KMS-11 (cell line): ENCODE measurements around the gene ABCA12.

ENCODE experiments used
- H2AFZ ChIP-seq: fragments of 200-600 bp; sonication (generic); 2 replicates; pipeline ENCODE4 v1.6.1; 2016; ENCODE audit warnings: antibody characterized with exemption, mixed run types, low read depth
- H3K27ac ChIP-seq: fragments of 200-600 bp; sonication (generic); 2 replicates; pipeline ENCODE4 v1.6.1; 2016; ENCODE audit warnings: mild to moderate bottlenecking, mixed run types
- H3K27me3 ChIP-seq: fragments of 200-600 bp; sonication (generic); 2 replicates; pipeline ENCODE4 v1.6.1; 2017; ENCODE audit warnings: mild to moderate bottlenecking, low read depth, mixed run types, moderate library complexity; ENCODE audit not compliant: insufficient read depth
- H3K36me3 ChIP-seq: fragments of 200-600 bp; sonication (generic); 2 replicates; pipeline ENCODE4 v1.6.1; 2017; ENCODE audit warnings: mild to moderate bottlenecking, mixed run types; ENCODE audit not compliant: insufficient read depth
- H3K4me1 ChIP-seq: fragments of 200-600 bp; sonication (generic); 2 replicates; pipeline ENCODE4 v1.6.1; 2016; ENCODE audit warnings: mild to moderate bottlenecking, low read depth, mixed run types; ENCODE audit not compliant: poor library complexity, severe bottlenecking
- H3K4me2 ChIP-seq: fragments of 200-600 bp; sonication (generic); 2 replicates; pipeline ENCODE4 v1.7.0; 2016; ENCODE audit warnings: mild to moderate bottlenecking, mixed run types
- H3K4me3 ChIP-seq: fragments of 200-600 bp; sonication (generic); IDR thresholded peaks from 2 replicates; pipeline ENCODE4 v1.6.1; 2017; ENCODE audit warnings: low read depth, low read length, mixed read lengths; ENCODE audit not compliant: insufficient read depth
- H3K79me2 ChIP-seq: fragments of 200-600 bp; sonication (generic); 2 replicates; pipeline ENCODE4 v1.6.1; 2016; ENCODE audit warnings: low read depth, mixed run types; ENCODE audit not compliant: insufficient read depth
- H3K9ac ChIP-seq: fragments of 200-600 bp; sonication (generic); 2 replicates; pipeline ENCODE4 v1.6.1; 2016; ENCODE audit warnings: mild to moderate bottlenecking, mixed run types
- H4K20me1 ChIP-seq: fragments of 200-600 bp; sonication (generic); 2 replicates; pipeline ENCODE4 v1.6.1; 2016; ENCODE audit warnings: mild to moderate bottlenecking, mixed run types; ENCODE audit not compliant: insufficient read depth
- TF ChIP-seq, protein P1 (sequence below): fragments of 200-600 bp; sonication (generic); conservative IDR thresholded peaks from 2 replicates; pipeline ENCODE4 v1.6.1; 2017; ENCODE audit warnings: low read depth, mild to moderate bottlenecking, antibody characterized with exemption, low read length, moderate library complexity, mixed read lengths

The ABCA12 gene

DNA sequence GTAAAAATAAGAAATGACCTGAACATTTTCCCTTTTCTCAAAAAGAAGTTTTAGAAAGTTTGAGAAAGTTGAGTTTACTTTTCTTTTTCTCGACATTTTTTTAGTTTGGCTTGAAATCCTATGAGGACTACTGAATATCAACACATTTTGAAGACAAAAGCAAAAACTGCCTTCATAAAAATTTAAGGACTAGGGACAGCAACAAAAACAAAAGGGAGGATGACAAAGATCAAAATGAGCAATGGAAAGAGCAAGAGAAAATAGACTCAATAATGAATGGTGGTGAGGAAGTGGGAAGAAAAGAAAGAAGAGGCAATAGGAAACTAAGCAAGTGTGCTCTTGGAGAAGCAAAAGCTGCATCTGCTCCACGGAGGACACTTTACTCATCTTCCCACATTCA, 82.5 kb downstream of the ABCA12 start:
- TF ChIP-seq, protein P1, sequence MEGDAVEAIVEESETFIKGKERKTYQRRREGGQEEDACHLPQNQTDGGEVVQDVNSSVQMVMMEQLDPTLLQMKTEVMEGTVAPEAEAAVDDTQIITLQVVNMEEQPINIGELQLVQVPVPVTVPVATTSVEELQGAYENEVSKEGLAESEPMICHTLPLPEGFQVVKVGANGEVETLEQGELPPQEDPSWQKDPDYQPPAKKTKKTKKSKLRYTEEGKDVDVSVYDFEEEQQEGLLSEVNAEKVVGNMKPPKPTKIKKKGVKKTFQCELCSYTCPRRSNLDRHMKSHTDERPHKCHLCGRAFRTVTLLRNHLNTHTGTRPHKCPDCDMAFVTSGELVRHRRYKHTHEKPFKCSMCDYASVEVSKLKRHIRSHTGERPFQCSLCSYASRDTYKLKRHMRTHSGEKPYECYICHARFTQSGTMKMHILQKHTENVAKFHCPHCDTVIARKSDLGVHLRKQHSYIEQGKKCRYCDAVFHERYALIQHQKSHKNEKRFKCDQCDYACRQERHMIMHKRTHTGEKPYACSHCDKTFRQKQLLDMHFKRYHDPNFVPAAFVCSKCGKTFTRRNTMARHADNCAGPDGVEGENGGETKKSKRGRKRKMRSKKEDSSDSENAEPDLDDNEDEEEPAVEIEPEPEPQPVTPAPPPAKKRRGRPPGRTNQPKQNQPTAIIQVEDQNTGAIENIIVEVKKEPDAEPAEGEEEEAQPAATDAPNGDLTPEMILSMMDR: no peak
- Histone ChIP-seq H3K9ac (no peak overlapping the region), H3K36me3 (no peaks in the 10 kb centered on the region), H3K4me3 (no peak overlapping the region), H3K27ac (no peak overlapping the region), H2AFZ (no peak overlapping the region), H3K4me2 (no peak overlapping the region), H3K79me2 (no peaks in the 10 kb centered on the region), H3K27me3 (no peaks in the 10 kb centered on the region), H3K4me1 (no peaks in the 10 kb centered on the region), H4K20me1 (no peaks in the 10 kb centered on the region)

DNA sequence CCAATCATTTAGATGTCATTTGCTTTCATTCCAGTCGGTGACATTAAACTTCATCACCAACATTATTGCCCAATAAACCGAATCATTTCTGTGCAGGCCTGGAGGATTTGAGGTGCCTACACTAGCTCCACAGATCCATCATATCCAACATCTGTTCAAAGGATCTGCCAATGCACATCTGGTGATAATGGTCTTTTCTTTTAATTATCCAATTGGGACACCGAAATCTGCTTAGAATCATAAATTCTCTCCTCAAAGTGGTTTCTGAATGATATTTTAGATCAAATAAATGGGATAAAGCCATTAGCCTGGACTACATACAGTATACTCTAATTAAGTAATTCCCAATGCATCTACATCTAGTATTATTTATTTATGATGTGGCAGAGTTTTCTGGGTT, 85.6 kb downstream of the ABCA12 start:
- TF ChIP-seq, protein P1: no peak
- Histone ChIP-seq H4K20me1 (no peaks in the 10 kb centered on the region), H3K4me3 (no peak overlapping the region), H3K27me3 (no peaks in the 10 kb centered on the region), H3K4me1 (no peaks in the 10 kb centered on the region), H3K27ac (no peak overlapping the region), H2AFZ (no peak overlapping the region), H3K79me2 (no peaks in the 10 kb centered on the region), H3K9ac (no peak overlapping the region), H3K4me2 (no peak overlapping the region), H3K36me3 (no peaks in the 10 kb centered on the region)

DNA sequence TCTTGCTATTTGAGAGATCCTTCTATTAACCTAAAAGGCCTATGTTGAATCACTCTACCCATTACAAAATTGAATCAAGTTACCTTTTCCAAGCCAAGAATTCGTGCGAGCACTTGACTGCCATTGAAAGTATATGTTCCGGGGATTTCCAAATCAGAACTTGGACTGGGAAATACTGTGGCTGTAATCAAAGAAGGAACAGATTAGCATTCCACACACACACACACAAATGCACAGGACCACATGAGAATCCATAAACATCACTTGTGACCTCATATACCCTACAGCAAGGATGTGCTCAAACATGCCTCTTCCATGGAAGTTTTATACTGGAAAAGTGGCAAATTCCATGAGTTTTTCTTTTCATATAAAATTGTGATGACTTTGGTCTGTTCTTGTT, 86.0 kb downstream of the ABCA12 start:
- Histone ChIP-seq H3K4me2 (no peak overlapping the region), H4K20me1 (no peaks in the 10 kb centered on the region), H2AFZ (no peak overlapping the region), H3K27ac (no peak overlapping the region), H3K27me3 (no peaks in the 10 kb centered on the region), H3K9ac (no peak overlapping the region), H3K79me2 (no peaks in the 10 kb centered on the region), H3K36me3 (no peaks in the 10 kb centered on the region), H3K4me1 (no peaks in the 10 kb centered on the region), H3K4me3 (no peak overlapping the region)
- TF ChIP-seq, protein P1: no peak

DNA sequence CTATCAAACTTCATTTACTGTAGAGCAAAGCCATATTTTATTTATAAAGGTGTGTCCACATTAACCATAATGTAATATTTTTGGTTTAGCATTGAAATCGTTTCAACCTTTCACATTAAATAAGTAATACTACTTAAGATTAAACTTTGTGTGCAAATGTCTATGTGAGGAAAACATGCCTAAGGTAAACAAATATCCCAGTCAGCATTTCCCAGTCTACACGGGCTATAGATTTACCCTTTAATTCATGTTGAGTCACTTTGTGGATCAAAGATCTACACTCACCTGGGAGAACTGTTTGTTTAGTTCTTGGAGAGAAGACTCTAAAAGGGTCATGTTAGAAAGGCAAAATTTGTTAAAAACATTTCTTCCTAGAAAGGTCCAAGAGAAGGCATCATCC, 89.1 kb downstream of the ABCA12 start:
- Histone ChIP-seq H3K4me2 (no peak overlapping the region), H3K4me1 (no peaks in the 10 kb centered on the region), H3K9ac (no peak overlapping the region), H2AFZ (no peak overlapping the region), H3K79me2 (no peaks in the 10 kb centered on the region), H3K4me3 (no peak overlapping the region), H4K20me1 (no peaks in the 10 kb centered on the region), H3K27me3 (no peaks in the 10 kb centered on the region), H3K36me3 (no peaks in the 10 kb centered on the region), H3K27ac (no peak overlapping the region)
- TF ChIP-seq, protein P1: no peak

DNA sequence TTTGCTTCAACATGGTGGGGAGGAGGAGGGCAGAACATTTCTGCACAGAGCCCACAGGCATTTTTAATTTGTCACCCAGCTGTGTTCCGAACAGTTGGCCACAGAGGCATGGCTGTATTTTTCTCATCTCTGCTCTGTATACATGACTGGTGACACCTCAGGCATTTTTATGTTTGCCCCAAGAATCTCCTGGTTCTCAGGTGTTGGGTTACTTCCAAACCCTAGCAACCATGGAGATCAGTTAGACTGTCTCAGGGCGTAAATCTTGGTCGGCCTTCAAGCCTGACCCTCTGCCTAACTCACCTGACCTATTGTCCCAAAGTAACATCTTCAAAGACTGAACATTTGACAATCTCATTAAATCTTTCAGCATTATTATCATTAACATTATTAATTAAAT, 100.0 kb downstream of the ABCA12 start:
- TF ChIP-seq, protein P1: no peak
- Histone ChIP-seq H3K4me2 (no peak overlapping the region), H4K20me1 (no peaks in the 10 kb centered on the region), H3K36me3 (no peaks in the 10 kb centered on the region), H3K27ac (no peak overlapping the region), H2AFZ (no peak overlapping the region), H3K27me3 (no peaks in the 10 kb centered on the region), H3K4me1 (no peaks in the 10 kb centered on the region), H3K4me3 (no peak overlapping the region), H3K79me2 (no peaks in the 10 kb centered on the region), H3K9ac (no peak overlapping the region)
